ENCODE results near the gene KIF22.

KIF22 gene

DNA sequence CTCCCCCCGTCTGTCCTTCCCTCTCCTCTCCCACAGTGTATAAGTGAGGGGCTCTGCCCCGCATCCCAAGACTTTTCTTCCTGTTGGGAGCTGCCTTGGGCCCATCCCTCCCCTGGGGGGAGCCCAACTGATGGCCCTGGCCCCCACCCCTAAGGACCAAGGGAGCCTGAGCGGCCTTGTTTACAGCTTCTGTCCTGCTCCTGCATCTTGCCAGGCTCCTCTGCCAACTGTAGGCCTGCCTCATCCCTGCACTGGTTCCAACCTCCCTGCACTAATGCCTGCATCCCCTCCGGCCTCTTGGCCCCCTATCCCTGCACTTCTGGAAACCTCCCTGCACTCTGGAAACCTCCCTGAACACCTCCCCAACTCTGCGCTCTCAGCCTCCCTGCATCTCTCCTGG, 24.0 kb downstream of the KIF22 start:
- TF ChIP-seq CTCF (IDR thresholded peaks at IDR 0.05; ENCODE audit: low read length, missing control alignments), result no peak
- peak overlapping the region; percentile 81 for H3K4me3 ChIP-seq (replicated peaks; ENCODE audit: low read depth, low read length)
- DNase-seq (ENCODE audit: low read depth), result no peak

DNA sequence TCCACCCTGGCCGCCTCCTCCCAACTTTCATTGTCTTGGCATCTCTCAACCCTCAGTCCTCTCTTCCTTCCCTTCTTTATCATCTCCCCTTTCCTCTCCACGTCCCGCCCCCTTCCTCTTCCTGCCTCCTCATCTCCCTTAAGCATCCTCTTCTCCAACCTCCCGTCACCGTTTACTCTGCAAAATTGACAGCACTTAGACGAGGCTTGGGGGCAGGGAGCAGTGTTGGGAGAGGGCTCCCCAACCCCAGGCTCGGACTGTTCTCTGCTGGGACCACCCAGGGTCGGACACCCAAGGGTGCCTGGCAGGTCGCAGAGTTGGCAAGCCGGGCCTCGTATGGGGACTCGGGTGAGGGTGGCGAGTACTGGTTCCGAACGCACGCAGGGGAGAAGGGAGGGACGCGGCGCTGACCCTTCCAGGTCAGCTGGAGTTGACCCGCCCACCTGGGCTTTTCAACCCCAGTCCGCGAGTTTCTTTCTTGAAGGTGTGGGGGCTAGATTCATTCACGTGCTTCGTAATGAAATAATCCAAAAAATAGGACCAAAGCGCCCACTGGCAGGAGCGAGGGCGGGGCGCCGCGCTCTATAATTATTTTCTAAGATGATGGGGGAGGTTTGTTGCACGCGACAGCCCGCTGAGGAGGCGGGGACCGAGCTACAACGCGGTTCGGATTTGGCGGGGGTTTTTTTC, 24.6 kb downstream of the KIF22 start:
- TF ChIP-seq CTCF (IDR thresholded peaks at IDR 0.05; ENCODE audit: low read length, missing control alignments), result no peak

GRCh38 chr16:29815793-29816693, 25.5 kb downstream of the KIF22 start, which contains the start of gene PAGR1:
PAGR1 (plus strand) TSS chr16:29816152; CDS start chr16:29816526, 374 bp downstream.
- peak; percentile 100 for DNase-seq (ENCODE audit: low read depth)
- TF ChIP-seq CTCF (IDR thresholded peaks at IDR 0.05; ENCODE audit: low read length, missing control alignments), result peak; percentile 66
- peak within 1 kb of the TSS; percentile 81 for H3K4me3 ChIP-seq (replicated peaks; ENCODE audit: low read depth, low read length)

More for the DNA sequence above, 24.6 kb downstream of the KIF22 start:
- H3K4me3 ChIP-seq (replicated peaks; ENCODE audit: low read depth, low read length), result peak overlapping the region; percentile 81
- no peak for DNase-seq (ENCODE audit: low read depth)

DNA sequence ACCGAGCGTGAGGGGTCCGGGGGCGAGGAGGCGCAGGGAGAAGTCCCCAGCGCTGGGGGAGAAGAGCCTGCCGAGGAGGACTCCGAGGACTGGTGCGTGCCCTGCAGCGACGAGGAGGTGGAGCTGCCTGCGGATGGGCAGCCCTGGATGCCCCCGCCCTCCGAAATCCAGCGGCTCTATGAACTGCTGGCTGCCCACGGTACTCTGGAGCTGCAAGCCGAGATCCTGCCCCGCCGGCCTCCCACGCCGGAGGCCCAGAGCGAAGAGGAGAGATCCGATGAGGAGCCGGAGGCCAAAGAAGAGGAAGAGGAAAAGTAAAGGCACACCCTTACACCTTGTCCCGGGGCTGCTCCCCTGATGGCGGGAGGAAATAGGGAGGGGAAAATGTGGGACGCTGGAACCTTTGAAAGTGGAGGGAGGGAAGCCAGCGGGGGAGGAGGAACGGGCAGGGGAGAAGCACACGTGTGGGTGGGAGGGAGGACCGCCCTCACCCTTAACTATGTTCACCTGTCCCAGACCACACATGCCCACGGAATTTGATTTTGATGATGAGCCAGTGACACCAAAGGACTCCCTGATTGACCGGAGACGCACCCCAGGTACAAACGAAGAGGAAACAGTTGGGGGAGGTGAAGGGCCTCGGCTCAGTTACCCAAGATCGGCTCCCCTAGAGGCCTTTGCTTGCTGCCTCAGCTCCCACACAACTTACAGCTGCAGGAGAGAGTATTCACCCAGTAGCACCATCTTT, 26.3 kb downstream of the KIF22 start:
- DNase-seq (ENCODE audit: low read depth), result peak; percentile 69
- peak; percentile 24 for TF ChIP-seq CTCF (IDR thresholded peaks at IDR 0.05; ENCODE audit: low read length, missing control alignments)
- H3K4me3 ChIP-seq (replicated peaks; ENCODE audit: low read depth, low read length), result peak overlapping the region; percentile 81

GRCh38 chr16:29818082-29818481, 27.5 kb downstream of the KIF22 start:
- no peak overlapping the region for H3K4me3 ChIP-seq (replicated peaks; ENCODE audit: low read depth, low read length)
- TF ChIP-seq CTCF (IDR thresholded peaks at IDR 0.05; ENCODE audit: low read length, missing control alignments), result no peak
- no peak for DNase-seq (ENCODE audit: low read depth)

DNA sequence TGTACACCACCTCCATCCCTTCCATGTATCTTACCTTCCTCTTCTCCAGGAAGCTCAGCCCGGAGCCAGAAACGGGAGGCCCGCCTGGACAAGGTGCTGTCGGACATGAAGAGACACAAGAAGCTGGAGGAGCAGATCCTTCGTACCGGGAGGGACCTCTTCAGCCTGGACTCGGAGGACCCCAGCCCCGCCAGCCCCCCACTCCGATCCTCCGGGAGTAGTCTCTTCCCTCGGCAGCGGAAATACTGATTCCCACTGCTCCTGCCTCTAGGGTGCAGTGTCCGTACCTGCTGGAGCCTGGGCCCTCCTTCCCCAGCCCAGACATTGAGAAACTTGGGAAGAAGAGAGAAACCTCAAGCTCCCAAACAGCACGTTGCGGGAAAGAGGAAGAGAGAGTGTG, 29.0 kb downstream of the KIF22 start:
- TF ChIP-seq CTCF (IDR thresholded peaks at IDR 0.05; ENCODE audit: low read length, missing control alignments), result no peak
- H3K4me3 ChIP-seq (replicated peaks; ENCODE audit: low read depth, low read length), result peak overlapping the region; percentile 96
- no peak for DNase-seq (ENCODE audit: low read depth)
